ENCODE measurements around the gene IL10.

IL10 gene

DNA sequence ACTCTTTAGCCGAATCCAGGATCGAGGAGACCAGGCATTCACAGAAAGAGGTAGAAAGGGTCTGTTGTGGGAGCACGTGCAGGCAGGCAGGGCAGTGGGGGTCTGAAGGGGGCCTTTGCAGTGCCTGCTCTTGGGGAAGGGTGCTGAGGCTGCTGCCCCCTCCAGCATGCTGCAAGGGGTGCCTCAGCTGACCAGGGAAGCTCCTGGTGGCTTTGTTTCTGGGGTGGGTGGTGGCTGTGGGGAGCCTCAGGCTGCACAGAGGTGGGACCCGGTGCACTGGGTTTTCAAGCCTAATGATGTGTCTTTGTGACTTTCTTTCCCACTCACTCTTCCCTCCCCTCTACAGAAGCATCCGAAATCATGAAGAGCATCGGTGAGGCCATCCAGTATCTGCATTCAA is 43.2 kb downstream of the IL10 start:
- Histone ChIP-seq H3K36me3 (ENCODE audit: control insufficient read depth, insufficient read depth, low read length, severe bottlenecking) (peaks cover 47% of the 10 kb centered on the region), H3K4me3 (ENCODE audit: low read length) (no peak overlapping the region), H3K9ac (ENCODE audit: low read length) (no peak overlapping the region), H3K9me3 (ENCODE audit: control insufficient read depth, low read length) (no peaks in the 10 kb centered on the region), H3K4me1 (ENCODE audit: control insufficient read depth, insufficient read depth, low read length) (peaks cover 26% of the 10 kb centered on the region), H3K27me3 (replicated peaks; ENCODE audit: control insufficient read depth, insufficient read depth, low read length) (no peaks in the 10 kb centered on the region)
- DNase-seq (ENCODE audit: low read depth): no peak

DNA sequence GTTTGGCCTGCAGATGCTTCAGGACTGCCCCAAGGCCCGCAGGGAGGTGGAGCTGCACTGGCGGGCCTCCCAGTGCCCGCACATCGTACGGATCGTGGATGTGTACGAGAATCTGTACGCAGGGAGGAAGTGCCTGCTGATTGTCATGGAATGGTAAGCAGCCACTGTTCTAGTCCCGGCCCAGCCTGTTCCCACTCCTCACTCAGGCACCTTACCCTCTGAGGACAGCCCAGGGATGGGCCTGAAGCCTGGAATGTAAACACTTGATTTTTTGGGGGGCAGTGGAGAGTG is 43.7 kb downstream of the IL10 start:
- Histone ChIP-seq H3K36me3 (ENCODE audit: control insufficient read depth, insufficient read depth, low read length, severe bottlenecking) (peaks cover 43% of the 10 kb centered on the region), H3K4me3 (ENCODE audit: low read length) (no peak overlapping the region), H3K9me3 (ENCODE audit: control insufficient read depth, low read length) (no peaks in the 10 kb centered on the region), H3K9ac (ENCODE audit: low read length) (no peak overlapping the region), H3K27me3 (replicated peaks; ENCODE audit: control insufficient read depth, insufficient read depth, low read length) (no peaks in the 10 kb centered on the region), H3K4me1 (ENCODE audit: control insufficient read depth, insufficient read depth, low read length) (peaks cover 30% of the 10 kb centered on the region)
- no peak for DNase-seq (ENCODE audit: low read depth)

- Histone ChIP-seq H3K27me3 (replicated peaks; ENCODE audit: control insufficient read depth, insufficient read depth, low read length) (no peaks in the 10 kb centered on the region), H3K36me3 (ENCODE audit: control insufficient read depth, insufficient read depth, low read length, severe bottlenecking) (peaks cover 40% of the 10 kb centered on the region), H3K9ac (ENCODE audit: low read length) (no peak overlapping the region), H3K9me3 (ENCODE audit: control insufficient read depth, low read length) (no peaks in the 10 kb centered on the region), H3K4me1 (ENCODE audit: control insufficient read depth, insufficient read depth, low read length) (peaks cover 35% of the 10 kb centered on the region), H3K4me3 (ENCODE audit: low read length) (no peak overlapping the region)
- DNase-seq (ENCODE audit: low read depth): no peak
Measured at GRCh38 chr1:206727981-206728696, 44.2 kb downstream of the IL10 start.

DNA sequence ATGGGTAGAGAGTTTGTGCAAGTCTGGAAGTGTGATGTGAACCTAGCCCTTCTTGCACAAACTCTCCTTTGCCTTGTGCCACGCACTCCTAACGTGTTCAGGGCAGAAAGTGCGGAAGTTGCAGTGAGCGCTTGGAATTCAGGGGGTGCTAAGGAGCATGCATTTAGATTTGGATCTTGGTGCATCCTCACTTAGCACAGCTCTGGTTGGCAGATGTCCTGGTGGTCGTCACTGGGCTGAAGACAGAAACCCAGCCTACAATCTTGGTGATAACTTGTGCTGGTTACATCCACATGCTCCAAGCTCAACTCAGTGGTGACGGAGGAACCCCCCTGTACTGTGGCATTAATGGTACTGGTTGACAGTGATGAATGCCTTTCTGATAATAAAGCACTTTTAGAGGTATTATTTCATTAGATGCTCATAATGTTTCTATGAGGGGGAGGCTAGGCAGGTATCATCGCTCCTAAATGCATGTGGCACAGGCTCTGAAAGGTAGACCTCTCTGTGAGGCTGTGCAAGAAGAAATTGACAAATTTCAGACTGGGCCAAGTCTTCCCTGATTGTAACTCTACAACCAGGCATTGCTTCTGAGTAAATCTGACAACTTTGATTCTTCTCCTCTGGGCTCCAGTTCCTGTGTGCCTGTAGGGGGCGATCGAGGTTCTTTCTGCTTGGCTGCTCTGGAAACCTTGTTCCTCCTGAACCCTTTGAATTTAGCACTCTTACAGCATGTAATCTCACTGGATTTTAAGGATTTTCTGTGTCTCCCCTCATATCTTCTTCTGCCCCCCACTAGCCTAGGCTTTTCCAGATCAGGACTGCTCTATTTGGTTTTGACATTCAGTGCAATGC is 47.0 kb downstream of the IL10 start:
- no peak overlapping the region for H3K9ac ChIP-seq (ENCODE audit: low read length)
- DNase-seq (ENCODE audit: low read depth): peak; percentile 59
- peaks cover 12% of the 10 kb centered on the region for H3K36me3 ChIP-seq (ENCODE audit: control insufficient read depth, insufficient read depth, low read length, severe bottlenecking)
- H3K4me3 ChIP-seq (ENCODE audit: low read length): no peak overlapping the region
- no peaks in the 10 kb centered on the region for H3K27me3 ChIP-seq (replicated peaks; ENCODE audit: control insufficient read depth, insufficient read depth, low read length)
- no peaks in the 10 kb centered on the region for H3K9me3 ChIP-seq (ENCODE audit: control insufficient read depth, low read length)
- H3K4me1 ChIP-seq (ENCODE audit: control insufficient read depth, insufficient read depth, low read length): peaks cover 56% of the 10 kb centered on the region

DNA sequence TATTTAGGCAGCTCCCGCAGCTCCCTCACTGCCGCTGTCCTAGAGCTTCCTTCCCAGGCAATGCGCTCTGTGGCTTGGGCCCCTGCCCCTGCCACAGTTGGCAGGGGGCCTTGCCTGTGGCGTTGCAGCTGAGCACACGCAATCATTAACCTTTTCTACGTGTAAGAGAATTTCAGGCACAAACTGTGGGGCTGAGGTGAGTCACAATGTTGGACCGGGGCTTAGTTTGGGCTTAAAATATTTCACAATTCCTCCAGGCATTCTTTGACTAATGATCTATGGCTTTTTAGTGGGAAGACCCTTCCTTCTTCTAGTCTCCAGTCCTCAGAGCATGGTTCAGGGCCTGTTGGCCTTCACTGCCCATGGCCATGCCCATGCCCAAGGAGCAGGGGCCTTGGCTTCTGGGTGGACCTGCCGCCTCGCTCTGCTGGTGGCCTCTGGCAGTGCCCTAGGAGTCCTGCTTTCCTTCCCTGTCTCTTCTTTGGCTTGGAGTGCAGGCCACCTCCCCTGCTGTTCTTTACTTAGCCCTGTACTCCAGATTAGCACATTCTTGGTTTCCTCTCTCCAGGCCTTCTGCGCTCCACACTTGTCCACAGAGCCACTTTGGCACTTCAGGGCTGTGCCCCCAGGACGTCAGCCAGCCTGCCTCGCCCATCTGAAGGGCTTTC is 48.4 kb downstream of the IL10 start:
- Histone ChIP-seq H3K27me3 (replicated peaks; ENCODE audit: control insufficient read depth, insufficient read depth, low read length) (no peaks in the 10 kb centered on the region), H3K9ac (ENCODE audit: low read length) (peak overlapping the region; percentile 78), H3K36me3 (ENCODE audit: control insufficient read depth, insufficient read depth, low read length, severe bottlenecking) (no peaks in the 10 kb centered on the region), H3K4me3 (ENCODE audit: low read length) (peak overlapping the region; percentile 73), H3K9me3 (ENCODE audit: control insufficient read depth, low read length) (no peaks in the 10 kb centered on the region), H3K4me1 (ENCODE audit: control insufficient read depth, insufficient read depth, low read length) (peaks cover 56% of the 10 kb centered on the region)
- DNase-seq (ENCODE audit: low read depth): peak; percentile 74

DNA sequence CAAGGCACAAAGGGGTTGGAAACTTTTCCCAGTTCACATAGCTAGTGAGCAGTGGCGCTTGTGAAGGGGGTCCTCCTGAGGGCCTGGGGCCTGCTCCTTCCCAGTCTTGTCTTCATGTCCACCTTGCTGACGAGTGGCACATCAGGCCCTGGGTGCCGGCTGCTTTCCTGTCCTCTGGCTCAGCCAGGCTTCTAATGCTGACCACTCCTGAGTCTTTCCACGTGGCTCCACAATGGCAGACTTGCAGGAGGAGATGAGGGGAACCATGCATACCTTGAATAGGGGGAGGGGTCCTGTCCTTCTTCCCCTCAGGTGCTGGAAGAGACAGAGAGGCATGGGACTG is 48.9 kb downstream of the IL10 start:
- peak overlapping the region; percentile 73 for H3K4me3 ChIP-seq (ENCODE audit: low read length)
- H3K27me3 ChIP-seq (replicated peaks; ENCODE audit: control insufficient read depth, insufficient read depth, low read length): no peaks in the 10 kb centered on the region
- no peak for DNase-seq (ENCODE audit: low read depth)
- H3K36me3 ChIP-seq (ENCODE audit: control insufficient read depth, insufficient read depth, low read length, severe bottlenecking): no peaks in the 10 kb centered on the region
- H3K4me1 ChIP-seq (ENCODE audit: control insufficient read depth, insufficient read depth, low read length): peaks cover 56% of the 10 kb centered on the region
- H3K9me3 ChIP-seq (ENCODE audit: control insufficient read depth, low read length): no peaks in the 10 kb centered on the region
- H3K9ac ChIP-seq (ENCODE audit: low read length): peak overlapping the region; percentile 78

DNA sequence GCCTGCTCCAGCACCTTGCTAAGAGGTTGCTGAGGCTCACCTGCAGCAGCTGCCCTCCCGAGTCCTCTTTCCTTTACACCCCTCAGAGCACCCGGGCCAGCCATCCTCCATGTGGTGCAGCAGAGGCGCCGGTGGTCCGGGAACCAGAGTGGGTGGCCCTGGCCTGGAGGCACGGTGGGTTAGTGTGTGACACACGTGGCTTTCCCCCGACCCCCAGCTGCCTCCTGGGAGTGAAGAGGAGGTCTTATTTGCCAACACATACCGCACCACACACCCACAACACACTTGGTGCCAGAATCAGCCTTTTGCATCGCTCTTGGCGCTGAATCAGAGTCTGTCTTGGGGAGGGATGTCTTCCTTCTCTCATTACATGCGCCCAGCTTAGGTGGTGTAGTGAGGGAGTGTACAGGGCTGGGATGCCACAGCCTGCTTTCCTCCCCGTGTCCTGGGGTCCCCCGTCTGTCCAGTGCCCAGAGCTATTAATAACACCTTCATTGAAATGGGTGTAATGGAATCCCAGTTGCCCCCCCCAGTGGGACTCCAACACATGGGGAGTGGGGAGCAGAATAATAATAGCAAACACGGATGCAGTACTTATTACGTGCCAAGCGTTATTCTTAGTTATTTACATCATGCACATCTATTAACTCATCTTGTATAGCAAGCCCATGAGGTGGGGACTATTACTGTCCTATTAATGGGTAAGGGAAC is 49.4 kb downstream of the IL10 start:
- peak overlapping the region; percentile 78 for H3K9ac ChIP-seq (ENCODE audit: low read length)
- peaks cover 59% of the 10 kb centered on the region for H3K4me1 ChIP-seq (ENCODE audit: control insufficient read depth, insufficient read depth, low read length)
- DNase-seq (ENCODE audit: low read depth): no peak
- no peaks in the 10 kb centered on the region for H3K9me3 ChIP-seq (ENCODE audit: control insufficient read depth, low read length)
- no peaks in the 10 kb centered on the region for H3K27me3 ChIP-seq (replicated peaks; ENCODE audit: control insufficient read depth, insufficient read depth, low read length)
- no peaks in the 10 kb centered on the region for H3K36me3 ChIP-seq (ENCODE audit: control insufficient read depth, insufficient read depth, low read length, severe bottlenecking)
- peak overlapping the region; percentile 73 for H3K4me3 ChIP-seq (ENCODE audit: low read length)

GRCh38 chr1:206721454-206721853 is 50.8 kb downstream of the IL10 start:
- H3K27me3 ChIP-seq (replicated peaks; ENCODE audit: control insufficient read depth, insufficient read depth, low read length): no peaks in the 10 kb centered on the region
- no peaks in the 10 kb centered on the region for H3K36me3 ChIP-seq (ENCODE audit: control insufficient read depth, insufficient read depth, low read length, severe bottlenecking)
- no peak overlapping the region for H3K4me3 ChIP-seq (ENCODE audit: low read length)
- DNase-seq (ENCODE audit: low read depth): no peak
- H3K9me3 ChIP-seq (ENCODE audit: control insufficient read depth, low read length): no peaks in the 10 kb centered on the region
- H3K4me1 ChIP-seq (ENCODE audit: control insufficient read depth, insufficient read depth, low read length): peaks cover 71% of the 10 kb centered on the region
- H3K9ac ChIP-seq (ENCODE audit: low read length): no peak overlapping the region

GRCh38 chr1:206719169-206719839 is 53.0 kb downstream of the IL10 start:
- Histone ChIP-seq H3K27me3 (replicated peaks; ENCODE audit: control insufficient read depth, insufficient read depth, low read length) (no peaks in the 10 kb centered on the region), H3K9ac (ENCODE audit: low read length) (no peak overlapping the region), H3K36me3 (ENCODE audit: control insufficient read depth, insufficient read depth, low read length, severe bottlenecking) (no peaks in the 10 kb centered on the region), H3K4me3 (ENCODE audit: low read length) (no peak overlapping the region), H3K4me1 (ENCODE audit: control insufficient read depth, insufficient read depth, low read length) (peaks cover 65% of the 10 kb centered on the region), H3K9me3 (ENCODE audit: control insufficient read depth, low read length) (no peaks in the 10 kb centered on the region)
- no peak for DNase-seq (ENCODE audit: low read depth)

DNA sequence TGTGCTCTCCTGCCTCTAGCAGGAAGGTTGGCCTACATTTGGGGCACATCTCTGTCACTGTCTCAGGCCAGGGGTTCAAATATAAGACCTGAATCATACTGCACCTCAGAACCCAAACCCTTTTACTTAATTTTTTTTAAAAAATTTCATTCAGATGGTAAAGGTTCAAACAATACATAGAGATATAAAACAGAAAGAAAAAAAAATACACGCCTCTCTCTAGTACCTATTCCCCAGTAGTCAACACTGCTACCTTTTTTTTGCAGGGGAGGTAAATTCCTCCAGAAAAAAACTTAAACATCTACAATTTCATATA is 54.7 kb downstream of the IL10 start:
- Histone ChIP-seq H3K36me3 (ENCODE audit: control insufficient read depth, insufficient read depth, low read length, severe bottlenecking) (no peaks in the 10 kb centered on the region), H3K27me3 (replicated peaks; ENCODE audit: control insufficient read depth, insufficient read depth, low read length) (no peaks in the 10 kb centered on the region), H3K9me3 (ENCODE audit: control insufficient read depth, low read length) (no peaks in the 10 kb centered on the region), H3K9ac (ENCODE audit: low read length) (peak overlapping the region; percentile 10), H3K4me3 (ENCODE audit: low read length) (no peak overlapping the region), H3K4me1 (ENCODE audit: control insufficient read depth, insufficient read depth, low read length) (peaks cover 62% of the 10 kb centered on the region)
- no peak for DNase-seq (ENCODE audit: low read depth)
